ENCODE results near the gene CERS5.

The CERS5 gene

GRCh38 chr12:50167049-50167828 is at the start of gene CERS5:
CERS5 (minus strand) TSS chr12:50167369; CDS start chr12:50167297, 72 bp downstream.
- peak; percentile 99 for DNase-seq (ENCODE audit: low spot score)

- no peak for DNase-seq (ENCODE audit: low spot score)
Measured at GRCh38 chr12:50215033-50215432, 47.9 kb upstream of the CERS5 start.

DNA sequence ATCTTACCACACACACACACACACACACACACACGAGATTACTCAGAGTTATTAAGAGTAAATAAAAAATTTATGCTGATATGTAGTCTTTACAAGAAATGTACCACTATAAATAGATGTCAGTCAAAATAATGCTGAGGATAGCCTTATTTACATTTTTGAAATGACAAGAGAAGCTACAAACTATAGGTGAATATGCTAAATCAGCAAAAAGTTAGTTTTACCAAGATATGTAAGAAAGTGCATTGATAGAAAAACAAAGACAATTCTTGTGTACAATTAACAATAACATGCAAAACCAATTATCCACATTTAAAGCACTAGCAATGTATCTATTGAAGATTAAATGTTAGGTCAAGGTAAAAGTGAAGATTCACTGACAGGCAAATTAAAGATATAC is 46.8 kb upstream of the CERS5 start:
- no peak for DNase-seq (ENCODE audit: low spot score)

- DNase-seq (ENCODE audit: low spot score) = no peak
Measured at GRCh38 chr12:50213439-50213838, 46.3 kb upstream of the CERS5 start.

- no peak for DNase-seq (ENCODE audit: low spot score)
Measured at GRCh38 chr12:50212071-50212467, 44.9 kb upstream of the CERS5 start.

GRCh38 chr12:50211392-50212070 is 44.4 kb upstream of the CERS5 start:
- DNase-seq (ENCODE audit: low spot score) = no peak

- no peak for DNase-seq (ENCODE audit: low spot score)
Measured at GRCh38 chr12:50207424-50207823, 40.3 kb upstream of the CERS5 start.

- DNase-seq (ENCODE audit: low spot score) = no peak
Measured at GRCh38 chr12:50205648-50206047, 38.5 kb upstream of the CERS5 start.

GRCh38 chr12:50203691-50204090 is 36.5 kb upstream of the CERS5 start:
- DNase-seq (ENCODE audit: low spot score) = no peak

- DNase-seq (ENCODE audit: low spot score) = peak; percentile 56
Measured at GRCh38 chr12:50201987-50202521, 34.9 kb upstream of the CERS5 start.

- peak; percentile 40 for DNase-seq (ENCODE audit: low spot score)
Measured at GRCh38 chr12:50200552-50201273, 33.5 kb upstream of the CERS5 start.

GRCh38 chr12:50198829-50199228 is 31.7 kb upstream of the CERS5 start:
- DNase-seq (ENCODE audit: low spot score) = no peak

DNA sequence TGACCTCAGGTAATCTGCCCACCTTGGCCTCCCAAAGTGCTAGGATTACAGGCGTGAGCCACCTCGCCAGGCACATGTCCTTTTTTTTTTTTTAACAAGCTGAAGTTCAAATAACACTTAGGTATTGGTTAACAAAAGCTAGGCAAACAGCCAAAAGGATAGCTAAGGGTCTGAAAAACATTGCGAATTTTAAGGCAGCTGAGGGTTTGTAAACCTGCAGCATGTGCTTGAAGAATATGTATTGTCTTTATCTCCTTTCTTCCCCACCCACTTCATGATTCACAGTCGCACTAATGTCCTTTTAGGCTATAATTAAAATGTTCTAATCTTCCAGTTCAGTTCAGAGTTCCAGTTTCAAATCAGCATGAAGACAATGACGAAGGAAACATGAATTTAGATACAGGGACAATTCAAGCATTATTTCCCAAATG is 30.1 kb upstream of the CERS5 start:
- no peak for DNase-seq (ENCODE audit: low spot score)

DNA sequence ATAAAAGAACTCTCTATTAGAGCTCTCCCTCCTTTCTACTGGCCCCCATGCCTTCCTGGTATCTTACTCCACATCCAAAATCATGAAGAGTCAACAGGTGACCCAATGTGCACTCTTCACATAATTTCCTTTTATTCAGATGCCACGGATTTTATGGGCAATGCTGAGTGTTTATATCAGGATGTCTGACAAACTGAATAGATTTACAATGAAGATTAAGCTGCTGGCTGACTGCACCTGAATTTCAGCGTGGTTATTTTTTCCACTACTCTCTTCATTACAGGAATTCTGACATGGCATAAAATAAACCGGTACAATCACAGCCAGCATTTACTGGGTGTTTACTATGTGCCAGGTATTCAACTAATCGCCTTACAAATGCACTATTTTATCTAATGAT is 29.4 kb upstream of the CERS5 start:
- no peak for DNase-seq (ENCODE audit: low spot score)

DNA sequence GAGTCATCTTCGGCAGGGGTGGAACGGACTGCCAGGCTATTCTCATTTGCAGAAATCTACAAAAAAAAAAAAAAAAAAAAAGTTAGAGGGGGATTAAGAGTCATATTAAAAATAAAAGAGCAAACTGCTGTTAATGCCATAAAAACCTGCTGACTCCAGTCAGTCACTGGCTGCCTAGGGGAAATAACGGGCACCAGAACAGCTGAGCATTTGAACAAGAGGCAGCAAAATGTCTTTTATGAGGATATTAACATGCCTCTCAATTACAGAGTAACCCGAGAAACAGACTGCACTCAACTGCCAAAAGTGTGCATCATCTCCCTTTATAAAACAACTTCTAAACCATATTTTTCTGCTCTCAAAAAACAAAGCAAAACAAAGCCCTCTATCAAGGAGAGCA is 28.7 kb upstream of the CERS5 start:
- DNase-seq (ENCODE audit: low spot score) = peak; percentile 11

- DNase-seq (ENCODE audit: low spot score) = peak; percentile 35
Measured at GRCh38 chr12:50192908-50193307, 25.7 kb upstream of the CERS5 start.

DNA sequence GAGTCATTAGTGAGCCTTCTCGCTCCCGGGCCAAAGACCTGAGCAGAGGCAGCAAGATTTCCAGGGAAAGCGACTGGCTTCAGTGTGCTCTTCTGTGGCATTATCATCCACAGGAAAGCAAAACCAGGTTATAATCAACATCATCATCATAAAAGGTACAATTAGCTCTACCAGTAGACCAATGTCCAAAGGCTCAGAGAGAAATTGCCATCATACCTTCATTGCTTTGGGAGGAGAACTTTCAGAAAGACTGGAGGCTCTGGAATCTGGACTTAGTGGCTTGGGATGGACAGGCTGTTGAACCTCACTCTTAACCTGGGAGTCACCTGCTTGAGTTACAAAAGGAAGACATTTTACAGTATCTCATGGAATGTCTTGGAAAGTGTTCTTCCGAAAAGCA is 25.1 kb upstream of the CERS5 start:
- DNase-seq (ENCODE audit: low spot score) = no peak

GRCh38 chr12:50190859-50191258 is 23.7 kb upstream of the CERS5 start:
- DNase-seq (ENCODE audit: low spot score) = no peak

GRCh38 chr12:50188875-50189575 is 21.9 kb upstream of the CERS5 start:
- no peak for DNase-seq (ENCODE audit: low spot score)

DNA sequence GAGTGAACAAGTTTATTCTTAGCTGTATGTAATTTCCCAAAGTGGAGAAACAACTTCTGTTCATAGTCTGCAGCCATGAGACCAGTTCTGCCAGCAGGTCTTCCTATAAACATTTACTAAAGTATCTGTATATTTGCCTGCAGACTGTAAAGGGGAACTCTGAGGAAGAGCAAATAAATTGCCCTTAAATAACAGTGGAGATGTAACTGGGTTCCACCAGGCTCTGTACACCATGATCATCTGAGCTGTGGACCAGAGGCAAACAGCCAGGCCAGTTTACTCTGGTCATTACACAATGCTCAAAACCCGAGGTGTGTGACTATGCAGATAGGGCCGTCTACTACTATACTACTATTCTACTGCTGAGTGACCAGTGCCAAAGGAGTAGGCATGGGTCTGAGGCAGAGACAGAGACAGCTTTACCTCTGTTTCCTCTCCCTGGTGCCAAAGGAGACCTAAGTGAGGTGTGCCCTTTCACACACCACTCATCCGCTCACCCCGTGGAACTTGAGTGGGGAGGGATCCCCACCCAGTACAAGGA is 21.1 kb upstream of the CERS5 start:
- peak; percentile 19 for DNase-seq (ENCODE audit: low spot score)

GRCh38 chr12:50187084-50187900 is 20.1 kb upstream of the CERS5 start:
- peak; percentile 71 for DNase-seq (ENCODE audit: low spot score)

Measured in AG08395 (cell line).